Astrocyte of the spinal cord (primary cell): ENCODE results near the gene NAV1.

Experiments used
- DNase-seq: peaks from one replicate; pipeline ENCODE4 v3.0.0; 2011; ENCODE audit warnings: low read depth, low spot score
- H3K4me3 ChIP-seq: 2 replicates; pipeline ENCODE4 v1.5.1; 2011; ENCODE audit warnings: low read depth, mild to moderate bottlenecking, low read length, moderate library complexity
- CTCF ChIP-seq: IDR thresholded peaks from 2 replicates; pipeline ENCODE4 v1.5.1; 2012; ENCODE audit warnings: low read depth, mild to moderate bottlenecking, low read length, inconsistent platforms
- in situ Hi-C: cut with HindIII; loops from 2 replicates; pipeline ENCODE4 v1.10.0; 2017; ENCODE audit warnings: low sequenced_read_pairs

The NAV1 gene

GRCh38 chr1:201560328-201561194 is 21.6 kb downstream of the NAV1 start:
- in situ Hi-C loops: no loop called here
- TF ChIP-seq CTCF: no peak
- no peak for DNase-seq
- no peak overlapping the region for H3K4me3 ChIP-seq

- in situ Hi-C loops: no loop called here
- no peak overlapping the region for H3K4me3 ChIP-seq
- no peak for DNase-seq
- no peak for TF ChIP-seq CTCF
These were observed 22.3 kb downstream of the NAV1 start for GRCh38 chr1:201561195-201561564.

GRCh38 chr1:201561601-201562000 is 22.7 kb downstream of the NAV1 start:
- no peak for TF ChIP-seq CTCF
- in situ Hi-C loops: no loop called here
- H3K4me3 ChIP-seq: no peak overlapping the region
- DNase-seq: no peak

- no peak overlapping the region for H3K4me3 ChIP-seq
- no peak for TF ChIP-seq CTCF
- in situ Hi-C loops: no loop called here
- peak; percentile 90 for DNase-seq
These were observed 23.3 kb downstream of the NAV1 start for GRCh38 chr1:201562257-201562656.

GRCh38 chr1:201562659-201563405 is 23.9 kb downstream of the NAV1 start:
- no peak for TF ChIP-seq CTCF
- peak; percentile 82 for DNase-seq
- H3K4me3 ChIP-seq: no peak overlapping the region
- in situ Hi-C loops: no loop called here

- no peak overlapping the region for H3K4me3 ChIP-seq
- DNase-seq: no peak
- in situ Hi-C loops: no loop called here
- TF ChIP-seq CTCF: no peak
These were observed 24.5 kb downstream of the NAV1 start for GRCh38 chr1:201563406-201563780.
